ENCODE results near the gene DAB1.

Gene DAB1

GRCh38 chr1:57129865-57130264 lies 294.0 kb downstream of the DAB1 start:
- ChIA-PET POLR2A (ENCODE audit: low non-redundant PET) (no interaction called here), CTCF (no interaction called here)
- TF ChIP-seq, protein P1, sequence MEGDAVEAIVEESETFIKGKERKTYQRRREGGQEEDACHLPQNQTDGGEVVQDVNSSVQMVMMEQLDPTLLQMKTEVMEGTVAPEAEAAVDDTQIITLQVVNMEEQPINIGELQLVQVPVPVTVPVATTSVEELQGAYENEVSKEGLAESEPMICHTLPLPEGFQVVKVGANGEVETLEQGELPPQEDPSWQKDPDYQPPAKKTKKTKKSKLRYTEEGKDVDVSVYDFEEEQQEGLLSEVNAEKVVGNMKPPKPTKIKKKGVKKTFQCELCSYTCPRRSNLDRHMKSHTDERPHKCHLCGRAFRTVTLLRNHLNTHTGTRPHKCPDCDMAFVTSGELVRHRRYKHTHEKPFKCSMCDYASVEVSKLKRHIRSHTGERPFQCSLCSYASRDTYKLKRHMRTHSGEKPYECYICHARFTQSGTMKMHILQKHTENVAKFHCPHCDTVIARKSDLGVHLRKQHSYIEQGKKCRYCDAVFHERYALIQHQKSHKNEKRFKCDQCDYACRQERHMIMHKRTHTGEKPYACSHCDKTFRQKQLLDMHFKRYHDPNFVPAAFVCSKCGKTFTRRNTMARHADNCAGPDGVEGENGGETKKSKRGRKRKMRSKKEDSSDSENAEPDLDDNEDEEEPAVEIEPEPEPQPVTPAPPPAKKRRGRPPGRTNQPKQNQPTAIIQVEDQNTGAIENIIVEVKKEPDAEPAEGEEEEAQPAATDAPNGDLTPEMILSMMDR (conservative IDR thresholded peaks at IDR 0.05; ENCODE audit: low read depth), result no peak
- no peak overlapping the region for H3K27ac ChIP-seq
- DNase-seq (ENCODE audit: low spot score), result no peak

DNA sequence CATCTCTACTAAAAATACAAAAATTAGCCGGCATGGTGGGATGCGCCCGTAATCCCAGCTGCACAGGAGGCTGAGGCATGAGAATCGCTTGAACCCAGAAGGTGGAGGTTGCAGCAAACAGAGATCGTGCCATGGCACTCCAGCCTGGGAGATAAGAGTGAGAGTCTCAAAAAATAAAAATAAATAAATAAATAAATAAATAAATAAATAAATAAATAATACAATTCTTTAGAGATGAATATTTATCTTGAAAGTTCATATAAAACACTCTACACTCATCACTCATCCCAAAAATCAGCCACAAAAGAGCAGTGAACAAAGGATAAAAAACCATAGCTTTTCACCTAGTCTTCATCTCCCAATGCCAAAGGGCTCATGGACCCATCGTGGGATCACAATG lies 295.9 kb downstream of the DAB1 start:
- ChIA-PET CTCF (no interaction called here), POLR2A (ENCODE audit: low non-redundant PET) (no interaction called here)
- no peak overlapping the region for H3K27ac ChIP-seq
- TF ChIP-seq, protein P1 (conservative IDR thresholded peaks at IDR 0.05; ENCODE audit: low read depth), result no peak
- DNase-seq (ENCODE audit: low spot score), result no peak

GRCh38 chr1:57124768-57125446 lies 299.0 kb downstream of the DAB1 start:
- POLR2A ChIA-PET (ENCODE audit: low non-redundant PET), result no interaction called here
- CTCF ChIA-PET, result no interaction called here

DNA sequence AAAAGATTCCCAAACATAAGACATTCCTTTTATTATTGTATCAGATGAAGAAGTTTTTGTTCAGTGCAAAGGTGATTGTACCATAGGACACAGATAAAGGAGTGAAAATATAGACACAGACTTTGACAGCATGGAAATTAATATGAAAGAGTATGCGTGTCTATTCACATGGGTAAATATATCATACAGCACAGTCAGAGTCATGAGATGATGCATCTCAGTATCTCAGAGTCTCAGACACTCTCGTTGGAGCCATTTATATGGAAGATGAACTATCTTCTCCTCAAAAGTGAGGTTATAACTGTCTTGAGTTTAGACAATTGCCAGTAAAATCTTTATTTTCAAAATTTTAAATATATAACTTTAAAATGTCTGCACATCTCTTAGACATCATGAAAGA lies 299.7 kb downstream of the DAB1 start:
- TF ChIP-seq, protein P1 (conservative IDR thresholded peaks at IDR 0.05; ENCODE audit: low read depth), result no peak
- CTCF ChIA-PET, result no interaction called here
- POLR2A ChIA-PET (ENCODE audit: low non-redundant PET), result no interaction called here
- H3K27ac ChIP-seq, result no peak overlapping the region
- no peak for DNase-seq (ENCODE audit: low spot score)

More at GRCh38 chr1:57124768-57125446, 299.0 kb downstream of the DAB1 start:
- TF ChIP-seq, protein P1 (conservative IDR thresholded peaks at IDR 0.05; ENCODE audit: low read depth), result no peak
- DNase-seq (ENCODE audit: low spot score), result peak; percentile 8
- no peak overlapping the region for H3K27ac ChIP-seq

- no peak for DNase-seq (ENCODE audit: low spot score)
- TF ChIP-seq, protein P1 (conservative IDR thresholded peaks at IDR 0.05; ENCODE audit: low read depth), result no peak
- ChIA-PET POLR2A (ENCODE audit: low non-redundant PET) (no interaction called here), CTCF (no interaction called here)
- H3K27ac ChIP-seq, result no peak overlapping the region
These were observed 301.8 kb downstream of the DAB1 start for GRCh38 chr1:57122031-57122430.

DNA sequence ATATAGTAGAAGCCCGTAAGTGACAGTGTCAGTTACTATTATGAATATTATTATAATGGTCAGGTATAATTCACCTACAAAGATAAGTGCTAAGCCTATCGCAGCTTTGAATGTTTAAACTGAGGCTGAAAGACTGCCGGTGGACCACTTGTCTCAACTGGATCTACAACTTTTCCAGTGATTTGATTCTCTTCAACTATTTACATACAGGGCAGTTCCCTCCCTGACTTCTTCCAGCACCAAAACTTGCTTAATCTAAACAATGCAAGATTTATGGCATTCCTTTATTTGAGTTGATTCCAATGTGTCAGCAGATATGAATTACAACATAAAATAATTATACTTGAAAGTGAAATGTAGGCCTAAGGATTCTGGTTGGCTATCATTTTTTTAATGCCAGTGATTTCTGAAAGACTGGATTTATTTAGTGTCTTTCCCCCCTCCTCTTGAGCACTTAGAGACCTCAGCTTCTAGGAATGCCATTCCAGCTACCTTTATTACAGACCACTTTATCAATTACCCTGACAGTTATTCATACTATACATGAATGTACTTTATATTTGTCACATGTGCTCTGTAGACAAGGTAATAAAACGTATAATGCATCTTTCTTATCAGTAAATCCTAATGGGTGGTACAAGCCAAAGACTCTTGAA lies 304.8 kb downstream of the DAB1 start:
- no peak for DNase-seq (ENCODE audit: low spot score)
- TF ChIP-seq, protein P1 (conservative IDR thresholded peaks at IDR 0.05; ENCODE audit: low read depth), result no peak
- CTCF ChIA-PET, result no interaction called here
- POLR2A ChIA-PET (ENCODE audit: low non-redundant PET), result no interaction called here
- H3K27ac ChIP-seq, result no peak overlapping the region
